GM21390 (cell line): ENCODE results near the gene ATXN2.
"Not testable (repeated sequence)": the region's sequence is repeated elsewhere in the genome, so short reads cannot be mapped to it uniquely, and the experiment has no call there.

Experiments used
- ATAC-seq: cut with Tn5 transposase; IDR thresholded peaks from one replicate; pipeline ENCODE4 v1.9.1; 2021; ENCODE audit not compliant: unreplicated experiment

Gene ATXN2

GRCh38 chr12:111598637-111599452 lies at the start of gene ATXN2:
ATXN2 (minus strand) TSS chr12:111599315; CDS start chr12:111599034, 281 bp downstream.
- ATAC-seq: peak; percentile 42

GRCh38 chr12:111645433-111645832 lies 46.3 kb upstream of the ATXN2 start:
- ATAC-seq: no peak

GRCh38 chr12:111643427-111643826 lies 44.3 kb upstream of the ATXN2 start:
- ATAC-seq: no peak

GRCh38 chr12:111642681-111643426 lies 43.7 kb upstream of the ATXN2 start:
- no peak for ATAC-seq

- no peak for ATAC-seq
Measured at GRCh38 chr12:111640506-111640905, 41.4 kb upstream of the ATXN2 start.

- no peak for ATAC-seq
Measured at GRCh38 chr12:111638556-111638955, 39.4 kb upstream of the ATXN2 start.

GRCh38 chr12:111636209-111636945 lies 37.3 kb upstream of the ATXN2 start:
- ATAC-seq: no peak

GRCh38 chr12:111635524-111635923 lies 36.4 kb upstream of the ATXN2 start:
- no peak for ATAC-seq

GRCh38 chr12:111628505-111629260 lies 29.6 kb upstream of the ATXN2 start:
- ATAC-seq: no peak

- ATAC-seq: no peak
Measured at GRCh38 chr12:111626230-111626629, 27.1 kb upstream of the ATXN2 start.

GRCh38 chr12:111624540-111624939 lies 25.4 kb upstream of the ATXN2 start:
- no peak for ATAC-seq

- not testable (repeated sequence) for ATAC-seq
Measured at GRCh38 chr12:111617841-111618240, 18.7 kb upstream of the ATXN2 start.

- no peak for ATAC-seq
Measured at GRCh38 chr12:111616177-111616623, 17.1 kb upstream of the ATXN2 start.

GRCh38 chr12:111607239-111607638 lies 8.1 kb upstream of the ATXN2 start:
- ATAC-seq: no peak

- no peak for ATAC-seq
Measured at GRCh38 chr12:111606767-111607230, 7.7 kb upstream of the ATXN2 start.

GRCh38 chr12:111605911-111606766 lies 7.0 kb upstream of the ATXN2 start:
- no peak for ATAC-seq

- ATAC-seq: not testable (repeated sequence)
Measured at GRCh38 chr12:111602857-111603256, 3.7 kb upstream of the ATXN2 start.

GRCh38 chr12:111602348-111602747 lies 3.2 kb upstream of the ATXN2 start:
- ATAC-seq: no peak

GRCh38 chr12:111600986-111601385 lies 1.9 kb upstream of the ATXN2 start:
- not testable (repeated sequence) for ATAC-seq
